ENCODE measurements around the gene BTBD6.
"Not testable (repeated sequence)": the region's sequence is repeated elsewhere in the genome, so short reads cannot be mapped to it uniquely, and the experiment has no call there.

Gene BTBD6

DNA sequence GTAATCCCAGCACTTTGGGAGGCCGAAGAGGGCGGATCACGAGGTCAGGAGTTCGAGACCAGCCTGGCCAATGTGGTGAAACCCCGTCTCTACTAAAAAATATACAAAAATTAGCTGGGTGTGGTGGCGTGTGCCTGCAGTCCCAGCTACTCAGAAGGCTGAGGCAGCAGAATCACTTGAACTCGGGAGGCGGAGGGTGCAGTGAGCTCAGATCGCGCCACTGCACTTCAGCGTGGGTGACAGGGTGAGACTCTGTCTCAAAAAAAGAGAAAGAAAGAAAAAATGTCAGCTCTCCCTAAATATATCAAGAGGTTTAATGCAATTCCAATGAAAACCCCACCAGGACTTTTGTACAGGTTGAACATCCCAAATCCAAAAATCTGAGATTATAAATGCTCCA, 49.0 kb downstream of the BTBD6 start:
- DNase-seq (ENCODE audit: low spot score) = not testable (repeated sequence)

DNA sequence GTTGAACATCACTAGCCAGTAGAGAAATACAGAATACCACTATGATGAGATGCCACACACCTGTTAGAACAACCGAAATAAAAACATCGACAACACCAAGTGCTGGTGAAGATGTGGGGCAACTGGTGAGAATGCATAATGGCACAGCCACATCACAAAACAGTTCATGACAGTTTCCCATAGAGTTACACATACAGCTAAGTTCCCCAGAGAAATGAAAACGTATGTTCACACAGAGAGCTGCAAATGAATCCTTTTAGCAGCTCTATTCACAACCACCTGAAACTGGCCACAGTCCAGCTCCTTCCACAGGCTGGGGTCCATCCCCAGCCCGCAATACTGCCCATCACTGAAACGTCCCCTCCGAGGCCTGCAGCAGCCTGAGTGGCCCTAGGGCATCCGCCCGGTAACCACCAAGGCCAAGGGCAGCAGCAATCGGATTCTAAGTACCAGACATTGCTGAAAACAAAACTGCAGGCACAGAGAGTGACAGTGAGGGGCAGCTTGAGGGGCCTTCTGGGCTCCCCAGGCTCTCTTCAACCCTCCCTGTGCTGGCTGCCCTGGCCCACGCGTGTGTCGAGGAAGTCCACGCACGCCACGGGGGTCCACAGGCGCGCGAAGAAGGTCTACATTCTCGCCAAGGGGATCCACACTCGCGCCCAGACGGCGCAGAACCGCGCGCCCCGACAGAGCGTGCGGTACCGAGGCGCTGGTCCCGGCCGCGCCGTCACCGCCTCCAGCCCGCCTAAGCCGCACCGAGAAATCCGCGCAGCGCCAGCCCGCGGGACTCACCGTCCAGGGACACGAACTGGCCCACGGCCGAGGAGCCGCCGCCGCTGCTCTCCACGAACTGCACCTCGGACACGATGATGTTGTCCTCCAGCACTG, 51.6 kb downstream of the BTBD6 start:
- DNase-seq (ENCODE audit: low spot score) = no peak
